HepG2 (cell line): ENCODE results near the gene CFAP99. TPM values are rescaled to one million over a fixed set of nuclear protein-coding genes. Genes with fewer than 3 reads are reported as not detected.
A peak's percentile ranks its signal among the peaks of the same experiment; 100 is the strongest.

Experiments used
- ATAC-seq: fragments of 200-7000 bp; cut with Tn5 transposase; 3 replicates; pipeline ENCODE4 v1.9.1; 2020; ENCODE audit warnings: mild to moderate bottlenecking, moderate library complexity
- BruUV-seq: library from RNA; stranded (reverse); fragments of 400-500 nt; replicated peaks from 2 replicates; lab custom pipeline; 2021; lab: Mats Ljungman, UMichigan
- CTCF ChIA-PET: fragments of 300-600 bp; formaldehyde crosslinking; extraction: SDS; loops from one replicate; lab custom pipeline; 2021; ENCODE audit warnings: low total read pairs, inconsistent platforms, low intra/inter-chr PET ratio; lab: Yijun Ruan, JAX
- POLR2A ChIA-PET: fragments of 350-600 bp; sonication (Branson Sonifier 250); formaldehyde crosslinking; loops from one replicate; lab custom pipeline; 2020; ENCODE audit warnings: antibody characterized with exemption, inconsistent platforms; lab: Yijun Ruan, JAX
- DNase-seq: peaks from one replicate; pipeline ENCODE4 v3.0.0-alpha.2; 2015; ENCODE audit warnings: low spot score
- FAIRE-seq: peaks from 3 replicates; lab custom pipeline; 2011; peaks lifted over from hg19 to GRCh38; lab: Jason Lieb, UNC
- H2AFZ ChIP-seq: one replicate; pipeline ENCODE4 v1.6.1; 2011; ENCODE audit warnings: low read length, inconsistent platforms
- H3K27ac ChIP-seq: fragments of 300-600 bp; 3 replicates; pipeline ENCODE4 v1.8.0; 2011; ENCODE audit warnings: mixed run types, mild to moderate bottlenecking, mixed read lengths, low read length, inconsistent platforms; ENCODE audit not compliant: insufficient read depth; ENCODE audit errors: extremely low read length
- H3K27me3 ChIP-seq, 2 experiments: fragments of 200-600 bp in 1 of 2; 2 replicates in 1 of 2; 3 replicates in 1 of 2; pipeline versions ENCODE4 v1.6.0 to v1.8.0; 2011; ENCODE audit warnings: low read length in 2 of 2, mild to moderate bottlenecking in 2 of 2, moderate library complexity in 2 of 2, inconsistent platforms in 1 of 2; ENCODE audit not compliant: insufficient read depth in 2 of 2, control insufficient read depth in 1 of 2
- H3K36me3 ChIP-seq, 2 experiments: fragments of 200-600 bp in 1 of 2; replicated peaks in 1 of 2; 2 replicates in 1 of 2; 3 replicates in 1 of 2; pipeline versions ENCODE4 v1.5.1 to v1.8.0; 2011; ENCODE audit warnings: low read length in 2 of 2, inconsistent platforms in 1 of 2; ENCODE audit not compliant: insufficient read depth in 2 of 2, control insufficient read depth in 1 of 2
- H3K4me1 ChIP-seq: 2 replicates; pipeline ENCODE4 v1.5.1; 2012; ENCODE audit warnings: low read length, inconsistent platforms; ENCODE audit not compliant: insufficient read depth
- H3K4me2 ChIP-seq: 2 replicates; pipeline ENCODE4 v1.6.0; 2011; ENCODE audit warnings: low read depth, low read length, inconsistent platforms
- H3K4me3 ChIP-seq, 3 experiments: fragments of 200-600 bp in 1 of 3; sonication (generic), shearing (Covaris generic) in 1 of 3; replicated peaks in 1 of 3; 2 replicates each; pipeline ENCODE4 v1.5.1; 2011 to 2016; ENCODE audit warnings: low read length in 3 of 3, inconsistent platforms in 2 of 3, low read depth in 2 of 3, mild to moderate bottlenecking in 2 of 3, control low read depth in 1 of 3, mixed read lengths in 1 of 3; ENCODE audit not compliant: insufficient read depth in 1 of 3
- H3K79me2 ChIP-seq: one replicate; pipeline ENCODE4 v1.6.1; 2011; ENCODE audit warnings: low read length, inconsistent platforms; ENCODE audit not compliant: insufficient read depth
- H3K9ac ChIP-seq: 2 replicates; pipeline ENCODE4 v1.6.0; 2011; ENCODE audit warnings: mild to moderate bottlenecking, low read depth, low read length, inconsistent platforms; ENCODE audit not compliant: insufficient read depth
- H3K9me3 ChIP-seq: 2 replicates; pipeline ENCODE4 v1.5.1; 2012; ENCODE audit warnings: mild to moderate bottlenecking, low read length
- H4K20me1 ChIP-seq: 2 replicates; pipeline ENCODE4 v1.6.0; 2011; ENCODE audit warnings: inconsistent platforms, mild to moderate bottlenecking, low read length, moderate library complexity; ENCODE audit not compliant: insufficient read depth
- BCL3 ChIP-seq: sonication (generic); formaldehyde crosslinking; IDR thresholded peaks from 2 replicates; pipeline ENCODE4 v1.5.1; 2020; ENCODE audit warnings: mild to moderate bottlenecking, missing genetic modification reagents, moderate library complexity
- FOXJ3 ChIP-seq: sonication (generic); formaldehyde crosslinking; IDR thresholded peaks from 2 replicates; pipeline ENCODE4 v1.4.0; 2020; ENCODE audit warnings: missing genetic modification reagents, mild to moderate bottlenecking, borderline replicate concordance
- HOMEZ ChIP-seq: IDR thresholded peaks from 2 replicates; pipeline ENCODE4 v1.6.1; 2016; ENCODE audit warnings: low read depth
- JARID2 ChIP-seq: sonication (generic); formaldehyde crosslinking; IDR thresholded peaks from 2 replicates; pipeline ENCODE4 v1.8.1; 2023; ENCODE audit warnings: missing genetic modification reagents, inconsistent platforms; ENCODE audit not compliant: insufficient replicate concordance
- MED1 ChIP-seq: sonication (generic); formaldehyde crosslinking; IDR thresholded peaks from 2 replicates; pipeline ENCODE4 v1.4.0; 2020; ENCODE audit warnings: missing genetic modification reagents
- MEIS2 ChIP-seq: sonication (generic); formaldehyde crosslinking; IDR thresholded peaks from 2 replicates; pipeline ENCODE4 v1.9.0; 2021; ENCODE audit warnings: mild to moderate bottlenecking, missing genetic modification reagents
- MIER3 ChIP-seq: IDR thresholded peaks from 2 replicates; pipeline ENCODE4 v1.6.1; 2016; ENCODE audit warnings: missing compliant biosample characterization, borderline replicate concordance
- PREB ChIP-seq: sonication (generic); formaldehyde crosslinking; IDR thresholded peaks from 2 replicates; pipeline ENCODE4 v1.4.0; 2020; ENCODE audit warnings: missing genetic modification reagents
- RFXAP ChIP-seq: sonication (generic); formaldehyde crosslinking; IDR thresholded peaks from 2 replicates; pipeline ENCODE4 v1.4.0; 2020; ENCODE audit warnings: missing genetic modification reagents, borderline replicate concordance
- ZFX ChIP-seq: sonication (generic); formaldehyde crosslinking; IDR thresholded peaks from 2 replicates; pipeline ENCODE4 v1.4.0; 2020; ENCODE audit warnings: mild to moderate bottlenecking, low read depth, missing genetic modification reagents, moderate library complexity
- ZNF160 ChIP-seq: sonication (generic); formaldehyde crosslinking; IDR thresholded peaks from 2 replicates; pipeline ENCODE4 v1.8.0; 2022; ENCODE audit warnings: mild to moderate bottlenecking, inconsistent platforms, missing genetic modification reagents
- ZNF263 ChIP-seq: sonication (generic); formaldehyde crosslinking; IDR thresholded peaks from 2 replicates; pipeline ENCODE4 v1.4.0; 2020; ENCODE audit warnings: missing genetic modification reagents
- ZNF639 ChIP-seq: conservative IDR thresholded peaks from 2 replicates; pipeline ENCODE4 v1.6.1; 2018; ENCODE audit warnings: missing genetic modification reagents
- ZNF777 ChIP-seq: sonication (generic); formaldehyde crosslinking; IDR thresholded peaks from 2 replicates; pipeline ENCODE4 v1.4.0; 2020; ENCODE audit warnings: missing genetic modification reagents
- ZNF850 ChIP-seq: sonication (generic); formaldehyde crosslinking; conservative IDR thresholded peaks from 2 replicates; pipeline ENCODE4 v1.9.0; 2021; ENCODE audit warnings: mild to moderate bottlenecking, missing genetic modification reagents
- ZSCAN5A ChIP-seq: sonication (generic); formaldehyde crosslinking; IDR thresholded peaks from 2 replicates; pipeline ENCODE4 v1.8.0; 2022; ENCODE audit warnings: mild to moderate bottlenecking, missing genetic modification reagents, borderline replicate concordance
- WGBS: methylation state at CpG from one replicate; pipeline ENCODE4 v1.1.6; 2017; ENCODE audit warnings: low lambda C conversion rate; 5-methylcytosine and 5-hydroxymethylcytosine counted together
- in situ Hi-C: cut with HindIII; loops from 2 replicates; pipeline ENCODE4 v1.10.0; 2017; ENCODE audit warnings: low pct_unique_long_range_greater_than_20kb; ENCODE audit not compliant: extremely low pct_ligation_motif_present
- intact Hi-C: fragments of 100-400 bp; cut with micrococcal nuclease; formaldehyde crosslinking; loops from one replicate; pipeline ENCODE4 v1.10.0; 2022; ENCODE audit not compliant: unreplicated experiment
- polyA plus RNA-seq, 8 experiments: library from polyadenylated mRNA; depleted of rRNA in 3 of 8; stranded (reverse) in 7 of 8; unstranded in 1 of 8; fragments of >200 nt; fragmentation: Illumina TruSeq in 4 of 8; extraction: Trizol in 4 of 8; gene quantifications; 2 replicates each; pipeline versions ENCODE4 v1.2.1 to v1.2.3, GENCODE V29; 2011 to 2016; ENCODE audit warnings: low read depth in 4 of 8, missing spikeins in 1 of 8, mixed read lengths in 1 of 8; ENCODE audit not compliant: insufficient read depth in 1 of 8
- total RNA-seq, 5 experiments: library from RNA; depleted of rRNA; stranded (reverse); fragments of >200 nt; fragmentation: Illumina TruSeq; extraction: Trizol; gene quantifications; 2 replicates each; pipeline ENCODE4 v1.2.3, GENCODE V29; 2016; ENCODE audit warnings: low read depth in 1 of 5

Gene CFAP99
- total and polyA plus RNA-seq, 2 of the 13 experiments (the other 11 are each of a cell fraction or from before 2014, with no cell fraction given): not detected

- no peak within 1 kb of the TSS for H3K27ac ChIP-seq
- CTCF ChIA-PET: no interaction called here
- TF ChIP-seq ZNF777 (CRISPR knock-in tag) (peak; percentile 75), MIER3 (CRISPR knock-in tag) (no peak), HOMEZ (no peak), ZNF263 (CRISPR knock-in tag) (peak; percentile 16; the same call in 1 of the 2 replicates), RFXAP (CRISPR knock-in tag) (0 out of 2 replicates have a peak, but pooled peaks have one; percentile 23), ZNF160 (CRISPR knock-in tag) (0 out of 2 replicates have a peak, but pooled peaks have one; percentile 26), ZSCAN5A (CRISPR knock-in tag) (no peak), ZNF639 (CRISPR knock-in tag) (no peak), MED1 (CRISPR knock-in tag) (no peak), MEIS2 (CRISPR knock-in tag) (0 out of 2 replicates have a peak, but pooled peaks have one; percentile 20), ZFX (CRISPR knock-in tag) (no peak; the same call in 1 of the 2 replicates), JARID2 (CRISPR knock-in tag) (no peak), BCL3 (CRISPR knock-in tag) (no peak), ZNF850 (no peak), FOXJ3 (CRISPR knock-in tag) (no peak), PREB (CRISPR knock-in tag) (no peak)
Observed at GRCh38 chr4:2417765-2418649, 748 bp upstream of the CFAP99 start, which contains the start of gene ZFYVE28. ZFYVE28 (minus strand) TSS chr4:2418645; CDS start chr4:2418323, 322 bp downstream.

More at GRCh38 chr4:2417765-2418649, 748 bp upstream of the CFAP99 start, which contains the start of gene ZFYVE28:
- in situ Hi-C loops: no loop called here
- Histone ChIP-seq H3K9me3 (no peaks in the 10 kb centered on the region), H4K20me1 (peaks cover 3% of the 10 kb centered on the region; the same call in 1 of the 2 replicates), H3K36me3 (no peaks in the 10 kb centered on the region), H3K4me3 (peak within 1 kb of the TSS; percentile 48 to 73 (median 58)), H3K79me2 (no peaks in the 10 kb centered on the region), H3K27me3 (peaks cover 20 to 77% of the 10 kb centered on the region in 2 experiments), H3K4me2 (peak within 1 kb of the TSS; percentile 98), H2AFZ (no peak within 1 kb of the TSS), H3K9ac (peak within 1 kb of the TSS; percentile 58; the same call in 1 of the 2 replicates), H3K4me1 (peaks cover 41% of the 10 kb centered on the region)
- DNase-seq (no peak), FAIRE-seq (no peak), ATAC-seq (peak; percentile 23)
- 5% methylated on average over 22 of the region's 90 CpGs for WGBS
- intact Hi-C loops: no loop called here
- POLR2A ChIA-PET: no interaction called here
- no TSS peak for BruUV-seq
